Erythroblast (primary cell): ENCODE measurements around the gene HLCS.

Experiments used
- GATA1 ChIP-seq: IDR thresholded peaks from 2 replicates; pipeline ENCODE4 v1.6.1; 2011; ENCODE audit warnings: low read depth, mild to moderate bottlenecking, control low read depth, low read length, moderate library complexity
- POLR2A ChIP-seq: IDR thresholded peaks from 2 replicates; pipeline ENCODE4 v1.6.1; 2011; ENCODE audit warnings: mild to moderate bottlenecking, low read length

DNA sequence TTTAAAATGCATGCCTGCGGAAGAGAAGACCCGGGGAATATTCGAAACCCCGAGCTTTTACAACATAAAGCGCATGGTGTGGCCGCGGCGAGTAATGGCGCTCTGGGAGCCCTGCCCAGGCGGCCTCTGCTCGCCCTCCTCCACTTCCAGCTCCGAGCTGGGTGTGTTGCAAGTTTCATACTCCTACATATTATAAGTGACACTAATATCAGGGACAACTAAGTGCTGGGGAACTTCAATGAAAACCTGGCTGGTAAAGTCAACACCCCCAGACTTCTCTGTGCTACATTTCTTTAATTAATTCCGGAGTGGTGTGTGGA lies 255.8 kb downstream of the HLCS start:
- TF ChIP-seq POLR2A (no peak), GATA1 (no peak)
